ENCODE data around the gene ABHD18. TPM values are rescaled to one million over a fixed set of nuclear protein-coding genes. Genes with fewer than 3 reads are reported as not detected.
"Not testable (repeated sequence)": the region's sequence is repeated elsewhere in the genome, so short reads cannot be mapped to it uniquely, and the experiment has no call there.

Gene ABHD18
- polyA plus RNA-seq, 2 of the 4 experiments (the other 2 are of a cell fraction), result 4.5 to 5.1 TPM

GRCh38 chr4:128061566-128062536 is 96.6 kb downstream of the ABHD18 start:
- ChIA-PET POLR2A (interaction anchor here (0.8 to 2.9 kb wide), 7 partner anchors 11 to 467 kb away, joined by 3 to 24 read pairs (median 4); partner anchors contain the start of genes ABHD18, MFSD8 and PLK4), CTCF (interaction anchor here (0.8 kb wide), 2 partner anchors 97 to 100 kb away, joined by 3 read pairs; partner anchors contain the start of genes ABHD18 and MFSD8)
- peak overlapping the region; percentile 99 for H3K27ac ChIP-seq
- FAIRE-seq (no peak), DNase-seq (ENCODE audit: low read depth in 1 of 2, low spot score in 1 of 2) (peak; percentile 26 to 71), ATAC-seq (peak; percentile 57 to 61)
- TF ChIP-seq FOSL2 (IDR thresholded peaks at IDR 0.05) (no peak), FOSL2 (CRISPR knock-in tag; IDR thresholded peaks at IDR 0.05) (no peak), KDM1A (IDR thresholded peaks at IDR 0.05; ENCODE audit: low read depth) (no peak), TFCP2L1 (CRISPR knock-in tag; IDR thresholded peaks at IDR 0.05) (no peak), TP53 (CRISPR knock-in tag; IDR thresholded peaks at IDR 0.05) (no peak), PHF8 (IDR thresholded peaks at IDR 0.05; ENCODE audit: borderline replicate concordance, low read depth) (0 out of 2 replicates have a peak, but pooled peaks have one; percentile 18)
- TF ChIP-seq, protein P1, sequence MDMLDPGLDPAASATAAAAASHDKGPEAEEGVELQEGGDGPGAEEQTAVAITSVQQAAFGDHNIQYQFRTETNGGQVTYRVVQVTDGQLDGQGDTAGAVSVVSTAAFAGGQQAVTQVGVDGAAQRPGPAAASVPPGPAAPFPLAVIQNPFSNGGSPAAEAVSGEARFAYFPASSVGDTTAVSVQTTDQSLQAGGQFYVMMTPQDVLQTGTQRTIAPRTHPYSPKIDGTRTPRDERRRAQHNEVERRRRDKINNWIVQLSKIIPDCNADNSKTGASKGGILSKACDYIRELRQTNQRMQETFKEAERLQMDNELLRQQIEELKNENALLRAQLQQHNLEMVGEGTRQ (IDR thresholded peaks at IDR 0.05), result no peak
- H3K4me2 ChIP-seq, result peak overlapping the region; percentile 92
- H3K4me3 ChIP-seq, result peak overlapping the region; percentile 75
- 0% methylated on average over 9 of the region's 101 CpGs for WGBS (ENCODE audit: missing lambda C conversion rate)
- H3K9me3 ChIP-seq, result no peaks in the 10 kb centered on the region
- 0 out of 3 replicates have a peak, but pooled peaks cover 8% of the 10 kb centered on the region for H3K4me1 ChIP-seq

- DNase-seq (ENCODE audit: low read depth in 1 of 2, low spot score in 1 of 2); CTCF ChIA-PET; H3K27ac ChIP-seq; H3K4me2 ChIP-seq; POLR2A ChIA-PET; H3K4me3 ChIP-seq; ATAC-seq; FAIRE-seq; H3K4me1 ChIP-seq; H3K9me3 ChIP-seq: not testable (repeated sequence)
- WGBS (ENCODE audit: missing lambda C conversion rate), result 95% methylated on average over 10 of the region's 10 CpGs
Observed at GRCh38 chr4:128066453-128066820, 101.2 kb downstream of the ABHD18 start.

DNA sequence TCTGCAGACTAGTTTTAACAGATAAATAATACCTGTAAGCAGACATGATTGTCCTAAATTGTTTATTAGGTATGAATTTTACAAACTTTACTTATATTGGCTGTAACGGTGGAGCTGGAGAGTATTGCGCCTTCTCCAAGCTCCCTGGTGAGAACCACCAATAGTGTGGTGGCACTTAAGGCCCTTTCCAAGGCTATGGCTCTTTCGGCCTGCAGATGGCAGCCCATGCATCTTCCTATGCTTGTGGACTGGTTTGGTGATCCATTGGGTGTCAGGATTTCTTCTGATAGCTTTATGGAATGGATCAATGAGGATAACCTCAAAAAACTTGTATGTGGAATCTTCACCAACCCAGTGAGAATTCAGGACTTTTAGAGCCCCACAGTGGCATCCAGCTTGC is 103.7 kb downstream of the ABHD18 start:
- 0 out of 3 replicates have a peak, but pooled peaks cover 3% of the 10 kb centered on the region for H3K4me1 ChIP-seq
- ChIA-PET CTCF (interaction anchor here (0.6 to 1.1 kb wide), 2 partner anchors 37 to 61 kb away, joined by 4 to 5 read pairs; no protein-coding TSS in a partner anchor), POLR2A (interaction anchor here (1.0 kb wide), 1 partner anchor 8 kb away, joined by 3 read pairs; the partner anchor contains the start of gene LARP1B)
- H3K4me3 ChIP-seq, result no peak overlapping the region
- no peaks in the 10 kb centered on the region for H3K9me3 ChIP-seq
- TF ChIP-seq CHD4 (IDR thresholded peaks at IDR 0.05; ENCODE audit: borderline replicate concordance) (no peak), RAD21 (conservative IDR thresholded peaks at IDR 0.05 in 1 of 2, IDR thresholded peaks at IDR 0.05 in 1 of 2) (peak; percentile 15 to 51; a peak in 2 of 5 replicates), ESRRA (IDR thresholded peaks at IDR 0.05; ENCODE audit: borderline replicate concordance, low read length) (no peak), FOXS1 (CRISPR knock-in tag; IDR thresholded peaks at IDR 0.05) (no peak), FOSL2 (IDR thresholded peaks at IDR 0.05) (no peak), FOSL2 (CRISPR knock-in tag; IDR thresholded peaks at IDR 0.05) (no peak), SMC3 (IDR thresholded peaks at IDR 0.05) (0 out of 3 replicates have a peak, but pooled peaks have one; percentile 13), HOXA7 (CRISPR knock-in tag; IDR thresholded peaks at IDR 0.05) (no peak), CBX8 (IDR thresholded peaks at IDR 0.05) (no peak), NR3C1 (IDR thresholded peaks at IDR 0.05) (no peak), CTCF (IDR thresholded peaks at IDR 0.05) (peak; percentile 30; the same call in 2 of the 3 replicates), KDM5A (IDR thresholded peaks at IDR 0.05) (no peak), HOXB5 (CRISPR knock-in tag; IDR thresholded peaks at IDR 0.05) (no peak), RARB (CRISPR knock-in tag; IDR thresholded peaks at IDR 0.05) (no peak), NPAS2 (CRISPR knock-in tag; IDR thresholded peaks at IDR 0.05; ENCODE audit: borderline replicate concordance) (no peak)
- TF ChIP-seq, protein P2, sequence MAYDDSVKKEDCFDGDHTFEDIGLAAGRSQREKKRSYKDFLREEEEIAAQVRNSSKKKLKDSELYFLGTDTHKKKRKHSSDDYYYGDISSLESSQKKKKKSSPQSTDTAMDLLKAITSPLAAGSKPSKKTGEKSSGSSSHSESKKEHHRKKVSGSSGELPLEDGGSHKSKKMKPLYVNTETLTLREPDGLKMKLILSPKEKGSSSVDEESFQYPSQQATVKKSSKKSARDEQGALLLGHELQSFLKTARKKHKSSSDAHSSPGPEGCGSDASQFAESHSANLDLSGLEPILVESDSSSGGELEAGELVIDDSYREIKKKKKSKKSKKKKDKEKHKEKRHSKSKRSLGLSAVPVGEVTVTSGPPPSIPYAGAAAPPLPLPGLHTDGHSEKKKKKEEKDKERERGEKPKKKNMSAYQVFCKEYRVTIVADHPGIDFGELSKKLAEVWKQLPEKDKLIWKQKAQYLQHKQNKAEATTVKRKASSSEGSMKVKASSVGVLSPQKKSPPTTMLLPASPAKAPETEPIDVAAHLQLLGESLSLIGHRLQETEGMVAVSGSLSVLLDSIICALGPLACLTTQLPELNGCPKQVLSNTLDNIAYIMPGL (CRISPR knock-in tag; IDR thresholded peaks at IDR 0.05; ENCODE audit: borderline replicate concordance), result no peak
- TF ChIP-seq, protein P3, sequence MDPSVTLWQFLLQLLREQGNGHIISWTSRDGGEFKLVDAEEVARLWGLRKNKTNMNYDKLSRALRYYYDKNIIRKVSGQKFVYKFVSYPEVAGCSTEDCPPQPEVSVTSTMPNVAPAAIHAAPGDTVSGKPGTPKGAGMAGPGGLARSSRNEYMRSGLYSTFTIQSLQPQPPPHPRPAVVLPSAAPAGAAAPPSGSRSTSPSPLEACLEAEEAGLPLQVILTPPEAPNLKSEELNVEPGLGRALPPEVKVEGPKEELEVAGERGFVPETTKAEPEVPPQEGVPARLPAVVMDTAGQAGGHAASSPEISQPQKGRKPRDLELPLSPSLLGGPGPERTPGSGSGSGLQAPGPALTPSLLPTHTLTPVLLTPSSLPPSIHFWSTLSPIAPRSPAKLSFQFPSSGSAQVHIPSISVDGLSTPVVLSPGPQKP (IDR thresholded peaks at IDR 0.05; ENCODE audit: low read depth, low read length), result no peak
- DNase-seq (ENCODE audit: low read depth in 1 of 2, low spot score in 1 of 2) (peak; percentile 13 to 72), FAIRE-seq (no peak), ATAC-seq (peak; percentile 90 to 95)
- no peak overlapping the region for H3K4me2 ChIP-seq
- no peak overlapping the region for H3K27ac ChIP-seq
- WGBS (ENCODE audit: missing lambda C conversion rate), result 67% methylated on average over 3 of the region's 3 CpGs
